PC-3 (cell line): ENCODE measurements around the gene CLDN34. TPM values are rescaled to one million over a fixed set of nuclear protein-coding genes. Genes with fewer than 3 reads are reported as not detected.
A peak's percentile ranks its signal among the peaks of the same experiment; 100 is the strongest.

Source experiments
- ATAC-seq: fragments of 200-7000 bp; cut with Tn5 transposase; 2 replicates; pipeline ENCODE4 v1.9.1; 2020; ENCODE audit warnings: mild to moderate bottlenecking, moderate library complexity
- BruUV-seq: library from RNA; stranded (reverse); fragments of 400-500 nt; replicated peaks from 2 replicates; lab custom pipeline; 2021; lab: Mats Ljungman, UMichigan
- CTCF ChIA-PET: fragments of 300-600 bp; sonication (Branson Sonifier 250); formaldehyde crosslinking; loops from one replicate; lab custom pipeline; 2022; ENCODE audit warnings: antibody characterized with exemption; lab: Charles Lee
- POLR2A ChIA-PET: fragments of 300-600 bp; sonication (Branson Sonifier 250); formaldehyde crosslinking; loops from one replicate; lab custom pipeline; 2022; ENCODE audit warnings: antibody characterized with exemption; ENCODE audit not compliant: unreplicated experiment; lab: Charles Lee
- DNase-seq: peaks from one replicate; pipeline ENCODE4 v3.0.0-alpha.2; 2015
- H2AFZ ChIP-seq: fragments of 300-600 bp; sonication (generic); 2 replicates; pipeline ENCODE4 v1.6.0; 2016; ENCODE audit warnings: antibody characterized with exemption, low read length
- H3F3A ChIP-seq: fragments of 300-600 bp; sonication (generic); one replicate; pipeline ENCODE4 v1.6.0; 2017; ENCODE audit warnings: antibody characterized with exemption, low read length, control low read depth, mild to moderate bottlenecking; ENCODE audit not compliant: unreplicated experiment
- H3K27ac ChIP-seq: fragments of 300-600 bp; sonication (generic); 2 replicates; pipeline ENCODE4 v1.5.1; 2016; ENCODE audit warnings: mild to moderate bottlenecking, low read length
- H3K27me3 ChIP-seq: fragments of 300-600 bp; sonication (generic); 2 replicates; pipeline ENCODE4 v1.6.1; 2016; ENCODE audit warnings: low read length, mixed read lengths
- H3K36me3 ChIP-seq: fragments of 300-600 bp; sonication (generic); 2 replicates; pipeline ENCODE4 v1.6.1; 2016; ENCODE audit warnings: low read depth, mixed run types, low read length, mixed read lengths
- H3K4me1 ChIP-seq: fragments of 300-600 bp; sonication (generic); 2 replicates; pipeline ENCODE4 v1.5.1; 2016; ENCODE audit warnings: low read length; ENCODE audit not compliant: insufficient read depth
- H3K4me2 ChIP-seq: fragments of 300-600 bp; sonication (generic); 2 replicates; pipeline ENCODE4 v1.6.0; 2016; ENCODE audit warnings: low read length
- H3K4me3 ChIP-seq: fragments of 300-600 bp; sonication (generic); 2 replicates; pipeline ENCODE4 v1.5.1; 2016; ENCODE audit warnings: mild to moderate bottlenecking, low read length, mixed read lengths
- H3K79me2 ChIP-seq: fragments of 300-600 bp; sonication (generic); 2 replicates; pipeline ENCODE4 v1.6.1; 2017; ENCODE audit warnings: low read length, mixed read lengths
- H3K9ac ChIP-seq: fragments of 300-600 bp; sonication (generic); 2 replicates; pipeline ENCODE4 v1.6.0; 2016; ENCODE audit warnings: mild to moderate bottlenecking, low read length
- H3K9me2 ChIP-seq: fragments of 300-600 bp; sonication (generic); replicated peaks from 2 replicates; pipeline ENCODE4 v1.6.1; 2016; ENCODE audit warnings: mixed run types, low read length, mixed read lengths
- H3K9me3 ChIP-seq: fragments of 300-600 bp; sonication (generic); 2 replicates; pipeline ENCODE4 v1.6.1; 2016; ENCODE audit warnings: low read length, mixed read lengths
- H4K20me1 ChIP-seq: fragments of 300-600 bp; sonication (generic); 2 replicates; pipeline ENCODE4 v1.6.1; 2016; ENCODE audit warnings: low read length, mixed read lengths
- EZH2 ChIP-seq: fragments of 300-600 bp; sonication (generic); IDR thresholded peaks from one replicate; pipeline ENCODE4 v1.6.1; 2017; ENCODE audit warnings: antibody characterized with exemption, mild to moderate bottlenecking, low read length; ENCODE audit not compliant: unreplicated experiment
- EZH2phosphoT487 ChIP-seq: fragments of 300-600 bp; sonication (generic); IDR thresholded peaks from 2 replicates; pipeline ENCODE4 v1.6.1; 2018; ENCODE audit warnings: mild to moderate bottlenecking, antibody characterized with exemption, low read length, borderline replicate concordance
- intact Hi-C: fragments of 100-400 bp; cut with micrococcal nuclease; formaldehyde crosslinking; loops from 2 replicates; pipeline ENCODE4 v1.9.0; 2023
- total RNA-seq: library from RNA; depleted of rRNA; stranded (reverse); fragments of >200 nt; gene quantifications from 2 replicates; pipeline ENCODE4 v1.2.3, GENCODE V29; 2014
- TF ChIP-seq, protein P1 (sequence below): fragments of 300-600 bp; sonication (generic); conservative IDR thresholded peaks from 2 replicates; pipeline ENCODE4 v1.5.1; 2017; ENCODE audit warnings: antibody characterized with exemption, low read depth, mild to moderate bottlenecking, low read length

Gene CLDN34
- total RNA-seq, 1 experiment from 2014 or later: 0.66 TPM

DNA sequence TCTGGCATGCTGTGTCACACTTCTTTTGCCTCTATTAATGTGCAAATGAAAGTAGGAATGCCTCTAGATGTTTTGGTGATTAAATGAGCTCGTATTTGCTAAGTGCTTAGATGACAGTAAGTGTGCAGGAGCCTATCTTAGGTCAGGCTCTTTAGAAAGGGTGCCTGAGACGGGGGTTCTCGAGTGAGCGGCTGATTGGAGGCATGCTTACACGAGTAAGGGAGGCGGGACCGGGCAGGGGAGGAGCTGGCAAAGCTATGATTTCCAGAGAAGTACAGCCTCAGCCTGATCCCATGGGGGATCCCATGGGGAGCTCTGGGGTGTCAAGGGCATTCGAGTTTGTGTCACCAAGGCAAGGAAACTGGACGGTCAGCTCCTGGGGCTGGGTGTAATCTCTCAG, 44.8 kb downstream of the CLDN34 start:
- ATAC-seq (no peak), DNase-seq (no peak)
- no peak overlapping the region for H2AFZ ChIP-seq
- BruUV-seq: no TSS peak
- no peak overlapping the region for H3K4me3 ChIP-seq
- peaks cover 17% of the 10 kb centered on the region for H3K79me2 ChIP-seq
- ChIA-PET POLR2A (no interaction called here), CTCF (no interaction called here)
- H3K27ac ChIP-seq: no peak overlapping the region
- TF ChIP-seq EZH2 (no peak), EZH2phosphoT487 (no peak)
- TF ChIP-seq, protein P1, sequence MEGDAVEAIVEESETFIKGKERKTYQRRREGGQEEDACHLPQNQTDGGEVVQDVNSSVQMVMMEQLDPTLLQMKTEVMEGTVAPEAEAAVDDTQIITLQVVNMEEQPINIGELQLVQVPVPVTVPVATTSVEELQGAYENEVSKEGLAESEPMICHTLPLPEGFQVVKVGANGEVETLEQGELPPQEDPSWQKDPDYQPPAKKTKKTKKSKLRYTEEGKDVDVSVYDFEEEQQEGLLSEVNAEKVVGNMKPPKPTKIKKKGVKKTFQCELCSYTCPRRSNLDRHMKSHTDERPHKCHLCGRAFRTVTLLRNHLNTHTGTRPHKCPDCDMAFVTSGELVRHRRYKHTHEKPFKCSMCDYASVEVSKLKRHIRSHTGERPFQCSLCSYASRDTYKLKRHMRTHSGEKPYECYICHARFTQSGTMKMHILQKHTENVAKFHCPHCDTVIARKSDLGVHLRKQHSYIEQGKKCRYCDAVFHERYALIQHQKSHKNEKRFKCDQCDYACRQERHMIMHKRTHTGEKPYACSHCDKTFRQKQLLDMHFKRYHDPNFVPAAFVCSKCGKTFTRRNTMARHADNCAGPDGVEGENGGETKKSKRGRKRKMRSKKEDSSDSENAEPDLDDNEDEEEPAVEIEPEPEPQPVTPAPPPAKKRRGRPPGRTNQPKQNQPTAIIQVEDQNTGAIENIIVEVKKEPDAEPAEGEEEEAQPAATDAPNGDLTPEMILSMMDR: no peak
- no peaks in the 10 kb centered on the region for H3K27me3 ChIP-seq
- peaks cover 2% of the 10 kb centered on the region; the same call in 1 of the 2 replicates for H4K20me1 ChIP-seq
- intact Hi-C loops: no loop called here
- no peaks in the 10 kb centered on the region for H3K9me2 ChIP-seq
- H3F3A ChIP-seq: no peaks in the 10 kb centered on the region
- peaks cover 17% of the 10 kb centered on the region for H3K4me1 ChIP-seq
- no peaks in the 10 kb centered on the region for H3K9me3 ChIP-seq
- no peak overlapping the region for H3K9ac ChIP-seq
- H3K36me3 ChIP-seq: no peaks in the 10 kb centered on the region
- no peak overlapping the region for H3K4me2 ChIP-seq

DNA sequence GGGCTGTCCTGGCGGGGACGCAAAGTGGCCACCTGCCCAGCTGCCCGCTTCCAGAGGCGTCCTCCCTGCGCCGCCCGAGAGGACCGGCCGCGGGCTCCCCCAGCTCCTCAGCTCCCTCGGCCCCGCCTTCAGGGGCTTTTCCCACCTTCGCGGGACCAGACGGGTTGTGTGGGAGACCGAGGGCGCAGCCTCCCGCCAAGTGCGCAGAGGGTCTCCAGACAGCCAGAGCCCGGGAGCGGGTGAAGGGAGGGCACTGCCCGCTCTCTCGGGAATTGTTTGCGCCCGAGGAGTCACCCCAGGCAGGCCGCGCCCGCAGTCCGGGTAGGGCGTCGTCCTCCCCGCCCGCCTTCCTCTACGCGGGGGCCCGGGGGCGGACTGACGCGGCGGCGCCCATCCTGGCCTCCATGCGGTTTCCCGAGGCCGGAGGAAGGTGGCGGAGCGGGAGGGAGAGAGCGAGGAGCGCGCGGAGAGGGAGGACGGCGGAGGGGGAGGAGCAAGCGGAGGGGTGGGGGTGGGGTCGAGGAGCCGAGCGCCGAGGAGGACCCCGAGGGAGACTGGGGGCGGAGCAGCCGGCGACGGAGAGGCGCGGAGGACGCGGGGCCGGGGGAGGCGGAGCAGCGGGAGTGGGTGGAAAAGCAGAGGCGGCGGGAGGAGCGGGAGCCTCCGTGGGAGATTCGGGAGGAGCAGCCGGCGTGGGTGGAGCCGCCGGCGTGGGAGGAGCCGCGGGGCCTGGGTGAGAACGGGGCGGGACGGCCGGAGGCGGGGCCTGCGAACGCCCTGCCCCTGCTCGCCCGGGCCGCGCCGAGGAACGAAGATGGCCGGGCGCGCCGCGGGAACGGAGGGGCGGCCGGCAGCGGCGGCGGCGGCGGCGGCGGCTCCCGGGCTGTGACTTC, 47.5 kb downstream of the CLDN34 start:
- BruUV-seq: TSS peak; percentile 77
- Histone ChIP-seq H3K36me3 (no peaks in the 10 kb centered on the region), H3K4me3 (peak overlapping the region; percentile 76), H3K9ac (peak overlapping the region; percentile 90), H2AFZ (peak overlapping the region; percentile 81), H3F3A (no peaks in the 10 kb centered on the region), H3K4me2 (peak overlapping the region; percentile 96), H4K20me1 (peaks cover 7% of the 10 kb centered on the region; the same call in 1 of the 2 replicates), H3K79me2 (peaks cover 41% of the 10 kb centered on the region), H3K27me3 (no peaks in the 10 kb centered on the region), H3K4me1 (peaks cover 28% of the 10 kb centered on the region), H3K27ac (peak overlapping the region; percentile 70), H3K9me3 (no peaks in the 10 kb centered on the region), H3K9me2 (no peaks in the 10 kb centered on the region)
- intact Hi-C loops: loop anchor here (5.0 kb wide), 1 partner anchor 103 kb away; no protein-coding TSS in a partner anchor
- CTCF ChIA-PET: no interaction called here
- POLR2A ChIA-PET: no interaction called here
- ATAC-seq (peak; percentile 74), DNase-seq (peak; percentile 87)
- TF ChIP-seq EZH2phosphoT487: no peak

DNA sequence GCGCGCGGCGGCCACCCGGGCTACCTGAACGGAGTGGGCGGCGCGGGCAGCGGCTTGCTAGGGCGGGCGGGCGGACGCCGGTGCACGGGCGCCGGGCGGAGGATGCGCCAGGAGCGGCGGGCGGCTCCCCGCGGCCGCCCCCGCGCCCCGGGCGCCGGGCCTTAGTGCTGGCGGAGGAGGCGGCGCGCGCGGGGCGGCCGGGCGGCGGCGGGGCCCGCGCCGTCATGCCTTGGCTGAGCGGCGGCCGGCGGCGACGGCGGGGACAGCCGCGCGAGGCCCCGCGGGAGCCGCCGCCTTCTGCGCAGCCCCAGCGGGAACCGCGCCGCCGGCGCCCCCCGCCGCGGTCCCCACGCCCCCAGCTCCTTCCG, 48.2 kb downstream of the CLDN34 start:
- H2AFZ ChIP-seq: no peak overlapping the region
- no peak overlapping the region for H3K27ac ChIP-seq
- H3K4me2 ChIP-seq: no peak overlapping the region
- peaks cover 22% of the 10 kb centered on the region for H3K4me1 ChIP-seq
- H3K36me3 ChIP-seq: no peaks in the 10 kb centered on the region
- peaks cover 7% of the 10 kb centered on the region; the same call in 1 of the 2 replicates for H4K20me1 ChIP-seq
- TF ChIP-seq EZH2phosphoT487: no peak
- TF ChIP-seq, protein P1: no peak
- ChIA-PET CTCF (no interaction called here), POLR2A (no interaction called here)
- H3K79me2 ChIP-seq: peaks cover 47% of the 10 kb centered on the region
- intact Hi-C loops: loop anchor here (5.0 kb wide), 1 partner anchor 102 kb away; no protein-coding TSS in a partner anchor
- H3K4me3 ChIP-seq: peak overlapping the region; percentile 78
- H3K9me3 ChIP-seq: no peaks in the 10 kb centered on the region
- DNase-seq (no peak), ATAC-seq (peak; percentile 3; the same call in 1 of the 2 replicates)
- no peaks in the 10 kb centered on the region for H3F3A ChIP-seq
- H3K9ac ChIP-seq: no peak overlapping the region
- no peaks in the 10 kb centered on the region for H3K9me2 ChIP-seq
- no peaks in the 10 kb centered on the region for H3K27me3 ChIP-seq
- BruUV-seq: no TSS peak
